ENCODE results near the gene FKRP. TPM values are rescaled to one million over a fixed set of nuclear protein-coding genes. Genes with fewer than 3 reads are reported as not detected.

The FKRP gene
- total RNA-seq, 2 experiments from 2014 or later = 15.5 to 18.9 TPM

GRCh38 chr19:46728693-46729339 is 17.0 kb upstream of the FKRP start:
- TF ChIP-seq EZH2phosphoT487 (IDR thresholded peaks at IDR 0.05; ENCODE audit: borderline replicate concordance, low read depth, low read length) (no peak), CTCF (conservative IDR thresholded peaks at IDR 0.05; ENCODE audit: low read length) (peak; percentile 97)
- Histone ChIP-seq H3K27ac (ENCODE audit: low read depth, low read length, poor library complexity, severe bottlenecking) (no peak overlapping the region), H2AFZ (ENCODE audit: low read length) (no peak overlapping the region), H3K4me3 (ENCODE audit: low read depth, low read length, poor library complexity, severe bottlenecking) (no peak overlapping the region), H3K9me2 (ENCODE audit: insufficient read depth, low read length) (no peaks in the 10 kb centered on the region), H3K36me3 (ENCODE audit: insufficient read depth, low read length) (peaks cover 97% of the 10 kb centered on the region), H3K79me2 (ENCODE audit: insufficient read depth, low read depth, low read length) (no peaks in the 10 kb centered on the region), H4K20me1 (ENCODE audit: insufficient read depth, low read length) (0 out of 2 replicates have a peak, but pooled peaks cover 4% of the 10 kb centered on the region), H3K4me2 (ENCODE audit: low read length) (no peak overlapping the region), H3K4me1 (ENCODE audit: insufficient read depth, low read length, poor library complexity, severe bottlenecking) (no peaks in the 10 kb centered on the region), H3K9me3 (ENCODE audit: low read length) (no peaks in the 10 kb centered on the region)
- BruUV-seq (replicated peaks) = no TSS peak
- ChIA-PET POLR2A (no interaction called here), CTCF (ENCODE audit: unreplicated experiment) (interaction anchor here (1.3 kb wide), 1 partner anchor 25 kb away, joined by 8 read pairs; no protein-coding TSS in a partner anchor)
- DNase-seq (ENCODE audit: low spot score) = peak; percentile 78
- intact Hi-C loops (cut with micrococcal nuclease; ENCODE audit: unreplicated experiment) = loop anchor here (1.0 kb wide), 1 partner anchor 25 kb away; no protein-coding TSS in a partner anchor

DNA sequence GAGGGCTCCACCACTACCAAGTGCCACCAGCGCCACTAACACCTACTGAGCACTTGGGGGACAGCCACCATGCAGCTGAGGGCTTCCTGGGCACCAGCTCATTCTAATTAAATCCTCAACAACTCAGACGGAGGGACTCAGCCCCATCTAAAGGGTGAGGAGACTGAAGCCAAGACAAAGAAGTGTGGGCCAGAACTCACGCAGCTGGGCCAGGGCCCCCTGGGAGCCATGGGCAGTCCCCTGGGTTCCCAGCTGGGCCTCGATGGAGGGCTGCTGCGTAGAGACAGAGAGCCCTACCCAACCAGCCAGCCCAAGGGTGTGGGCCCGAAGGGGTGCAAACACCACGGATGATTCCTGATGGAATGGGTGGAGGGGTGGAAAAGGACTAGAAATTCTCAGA is 16.2 kb upstream of the FKRP start:
- Histone ChIP-seq H3K9me2 (ENCODE audit: insufficient read depth, low read length) (no peaks in the 10 kb centered on the region), H3K4me3 (ENCODE audit: low read depth, low read length, poor library complexity, severe bottlenecking) (no peak overlapping the region), H3K4me2 (ENCODE audit: low read length) (no peak overlapping the region), H3K4me1 (ENCODE audit: insufficient read depth, low read length, poor library complexity, severe bottlenecking) (no peaks in the 10 kb centered on the region), H3K79me2 (ENCODE audit: insufficient read depth, low read depth, low read length) (no peaks in the 10 kb centered on the region), H3K36me3 (ENCODE audit: insufficient read depth, low read length) (peaks cover 98% of the 10 kb centered on the region), H2AFZ (ENCODE audit: low read length) (no peak overlapping the region), H4K20me1 (ENCODE audit: insufficient read depth, low read length) (0 out of 2 replicates have a peak, but pooled peaks cover 4% of the 10 kb centered on the region), H3K27ac (ENCODE audit: low read depth, low read length, poor library complexity, severe bottlenecking) (no peak overlapping the region), H3K9me3 (ENCODE audit: low read length) (no peaks in the 10 kb centered on the region)
- BruUV-seq (replicated peaks) = no TSS peak
- ChIA-PET POLR2A (no interaction called here), CTCF (ENCODE audit: unreplicated experiment) (no interaction called here)
- TF ChIP-seq EZH2phosphoT487 (IDR thresholded peaks at IDR 0.05; ENCODE audit: borderline replicate concordance, low read depth, low read length) (no peak), CTCF (conservative IDR thresholded peaks at IDR 0.05; ENCODE audit: low read length) (no peak)
- intact Hi-C loops (cut with micrococcal nuclease; ENCODE audit: unreplicated experiment) = no loop called here
- DNase-seq (ENCODE audit: low spot score) = no peak

DNA sequence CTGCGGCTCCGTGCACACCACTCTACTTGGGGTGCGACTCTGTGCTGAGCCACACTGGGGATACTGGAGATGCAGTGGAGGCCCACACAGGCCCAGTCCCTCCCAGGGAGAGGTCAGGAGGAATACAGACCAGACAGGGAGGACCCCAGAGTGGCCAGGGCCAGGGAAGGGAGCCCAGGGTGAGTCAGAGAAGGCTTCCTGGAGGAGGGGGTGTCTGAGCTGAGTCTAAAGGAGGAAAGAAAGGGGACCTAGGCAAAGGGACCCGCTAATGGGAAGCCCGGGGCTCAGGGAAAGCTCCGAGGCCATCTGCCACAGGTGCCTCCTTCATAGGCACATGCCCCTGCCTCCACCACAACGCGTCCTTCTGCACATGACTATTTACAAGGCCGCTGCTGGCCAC is 15.7 kb upstream of the FKRP start:
- H3K9me3 ChIP-seq (ENCODE audit: low read length) = no peaks in the 10 kb centered on the region
- no peak overlapping the region for H3K27ac ChIP-seq (ENCODE audit: low read depth, low read length, poor library complexity, severe bottlenecking)
- H4K20me1 ChIP-seq (ENCODE audit: insufficient read depth, low read length) = 0 out of 2 replicates have a peak, but pooled peaks cover 4% of the 10 kb centered on the region
- TF ChIP-seq EZH2phosphoT487 (IDR thresholded peaks at IDR 0.05; ENCODE audit: borderline replicate concordance, low read depth, low read length) (no peak), CTCF (conservative IDR thresholded peaks at IDR 0.05; ENCODE audit: low read length) (no peak)
- peaks cover 96% of the 10 kb centered on the region for H3K36me3 ChIP-seq (ENCODE audit: insufficient read depth, low read length)
- H3K79me2 ChIP-seq (ENCODE audit: insufficient read depth, low read depth, low read length) = no peaks in the 10 kb centered on the region
- no peak overlapping the region for H2AFZ ChIP-seq (ENCODE audit: low read length)
- no peak overlapping the region for H3K4me2 ChIP-seq (ENCODE audit: low read length)
- intact Hi-C loops (cut with micrococcal nuclease; ENCODE audit: unreplicated experiment) = no loop called here
- H3K4me1 ChIP-seq (ENCODE audit: insufficient read depth, low read length, poor library complexity, severe bottlenecking) = no peaks in the 10 kb centered on the region
- no peaks in the 10 kb centered on the region for H3K9me2 ChIP-seq (ENCODE audit: insufficient read depth, low read length)
- ChIA-PET CTCF (ENCODE audit: unreplicated experiment) (interaction anchor here (0.5 kb wide), 1 partner anchor 11 kb away, joined by 3 read pairs; no protein-coding TSS in a partner anchor), POLR2A (no interaction called here)
- DNase-seq (ENCODE audit: low spot score) = no peak
- no TSS peak for BruUV-seq (replicated peaks)
- H3K4me3 ChIP-seq (ENCODE audit: low read depth, low read length, poor library complexity, severe bottlenecking) = no peak overlapping the region
